HCT116 (cell line): ENCODE results near the gene RAI2. TPM values are rescaled to one million over a fixed set of nuclear protein-coding genes. Genes with fewer than 3 reads are reported as not detected.

ENCODE experiments used
- ATAC-seq: fragments of 200-7000 bp; cut with Tn5 transposase; 2 replicates; pipeline ENCODE4 v1.9.1; 2020; ENCODE audit warnings: mild to moderate bottlenecking, moderate library complexity
- BruUV-seq: library from RNA; stranded (reverse); fragments of 400-500 nt; replicated peaks from 2 replicates; lab custom pipeline; 2021; lab: Mats Ljungman, UMichigan
- CTCF ChIA-PET: fragments of 300-600 bp; sonication (Branson Sonifier 250); formaldehyde crosslinking; loops from one replicate; lab custom pipeline; 2021; ENCODE audit warnings: antibody characterized with exemption; lab: Charles Lee
- POLR2A ChIA-PET: fragments of 300-600, 350-600 bp; sonication (Branson Sonifier 250); formaldehyde crosslinking; loops from one replicate; lab custom pipeline; 2021; ENCODE audit warnings: antibody characterized with exemption; lab: Charles Lee
- RAD21 ChIA-PET, 2 experiments: fragments of 300-600 bp; sonication (Branson Sonifier 250); formaldehyde crosslinking; loops; one replicate each; lab custom pipeline; 2023; ENCODE audit warnings: low total read pairs in 2 of 2; ENCODE audit not compliant: uncharacterized antibody in 2 of 2, unreplicated experiment in 2 of 2, low non-redundant PET in 1 of 2; lab: Charles Lee
- DNase-seq: peaks from one replicate; pipeline ENCODE4 v3.0.0-alpha.2; 2010; ENCODE audit warnings: low read depth, low spot score
- H2AFZ ChIP-seq: fragments of 200-600 bp; shearing (Covaris generic), sonication (generic); 2 replicates; pipeline ENCODE4 v1.6.1; 2017; ENCODE audit warnings: low read depth, mixed run types, mixed read lengths, antibody characterized with exemption, low read length; ENCODE audit not compliant: poor library complexity, severe bottlenecking
- H3K27ac ChIP-seq: 2 replicates; pipeline ENCODE4 v1.5.1; 2012; ENCODE audit warnings: low read depth, low read length
- H3K27me3 ChIP-seq: fragments of 200-600 bp; sonication (generic); 2 replicates; pipeline ENCODE4 v1.6.1; 2016; ENCODE audit warnings: mixed run types, low read length, mixed read lengths; ENCODE audit not compliant: insufficient read depth
- H3K36me3 ChIP-seq, 2 experiments: fragments of 200-500 bp in 1 of 2; fragments of 200-600 bp in 1 of 2; sonication (Bioruptor generic) in 1 of 2; sonication (generic) in 1 of 2; 2 replicates each; pipeline versions ENCODE4 v1.5.1 to v1.6.1; 2014 to 2016; ENCODE audit warnings: low read length in 2 of 2, inconsistent platforms in 1 of 2, mixed read lengths in 1 of 2, mixed run types in 1 of 2; ENCODE audit not compliant: insufficient read depth in 2 of 2, control insufficient read depth in 1 of 2
- H3K4me1 ChIP-seq, 2 experiments: fragments of 200-600 bp in 1 of 2; sonication (generic) in 1 of 2; 2 replicates each; pipeline versions ENCODE4 v1.5.1 to v1.6.1; 2012 to 2017; ENCODE audit warnings: low read length in 2 of 2, inconsistent platforms in 1 of 2, mild to moderate bottlenecking in 1 of 2, mixed read lengths in 1 of 2, mixed run types in 1 of 2, moderate library complexity in 1 of 2; ENCODE audit not compliant: insufficient read depth in 2 of 2, control insufficient read depth in 1 of 2
- H3K4me2 ChIP-seq: fragments of 200-600 bp; sonication (generic); 2 replicates; pipeline ENCODE4 v1.6.1; 2017; ENCODE audit warnings: mixed run types, low read length, mixed read lengths
- H3K4me3 ChIP-seq, 2 experiments: fragments of 200-600 bp in 1 of 2; sonication (generic) in 1 of 2; replicated peaks in 1 of 2; 2 replicates each; pipeline ENCODE4 v1.5.1; 2011 to 2016; ENCODE audit warnings: low read length in 2 of 2, control low read depth in 1 of 2, low read depth in 1 of 2, mild to moderate bottlenecking in 1 of 2, mixed read lengths in 1 of 2, mixed run types in 1 of 2
- H3K79me2 ChIP-seq: fragments of 200-600 bp; sonication (generic); 2 replicates; pipeline ENCODE4 v1.6.1; 2017; ENCODE audit warnings: mild to moderate bottlenecking, mixed run types, low read length, moderate library complexity, mixed read lengths; ENCODE audit not compliant: insufficient read depth
- H3K9ac ChIP-seq: fragments of 200-600 bp; sonication (generic); 2 replicates; pipeline ENCODE4 v1.6.1; 2016; ENCODE audit warnings: low read length, mixed read lengths
- H3K9me2 ChIP-seq: fragments of 200-600 bp; sonication (generic), shearing (Covaris generic); 2 replicates; pipeline ENCODE4 v1.6.1; 2017; ENCODE audit warnings: mixed run types, mild to moderate bottlenecking, moderate library complexity; ENCODE audit not compliant: insufficient read depth
- H3K9me3 ChIP-seq, 2 experiments: fragments of 200-500 bp in 1 of 2; fragments of 200-600 bp in 1 of 2; sonication (Bioruptor generic) in 1 of 2; sonication (generic) in 1 of 2; 2 replicates each; pipeline ENCODE4 v1.6.1; 2014 to 2017; ENCODE audit warnings: low read length in 2 of 2, mixed read lengths in 2 of 2, inconsistent platforms in 1 of 2, low read depth in 1 of 2, mild to moderate bottlenecking in 1 of 2, mixed run types in 1 of 2, moderate library complexity in 1 of 2; ENCODE audit not compliant: control insufficient read depth in 1 of 2, insufficient read depth in 1 of 2
- H4K20me1 ChIP-seq: fragments of 200-600 bp; sonication (generic), shearing (Covaris generic); 2 replicates; pipeline ENCODE4 v1.6.1; 2017; ENCODE audit warnings: mixed run types, mild to moderate bottlenecking, moderate library complexity; ENCODE audit not compliant: insufficient read depth
- CEBPB ChIP-seq: IDR thresholded peaks from 2 replicates; pipeline ENCODE4 v1.6.1; 2012; ENCODE audit warnings: low read depth
- ELF1 ChIP-seq: IDR thresholded peaks from 2 replicates; pipeline ENCODE4 v1.6.1; 2012; ENCODE audit warnings: low read depth, borderline replicate concordance
- EZH2 ChIP-seq: fragments of 200-600 bp; sonication (generic); IDR thresholded peaks from 2 replicates; pipeline ENCODE4 v1.6.1; 2017; ENCODE audit warnings: antibody characterized with exemption, mixed run types
- JUND ChIP-seq: IDR thresholded peaks from 2 replicates; pipeline ENCODE4 v1.6.1; 2012
- POLR2AphosphoS5 ChIP-seq: IDR thresholded peaks from 2 replicates; pipeline ENCODE4 v1.6.1; 2011; ENCODE audit warnings: mild to moderate bottlenecking, low read depth, low read length, moderate library complexity
- SP1 ChIP-seq: IDR thresholded peaks from 2 replicates; pipeline ENCODE4 v1.6.1; 2012; ENCODE audit warnings: low read depth
- ZFX ChIP-seq: fragments of 450-650 bp; IDR thresholded peaks from 2 replicates; pipeline ENCODE4 v1.6.1; 2017
- intact Hi-C: fragments of 100-400 bp; cut with micrococcal nuclease; formaldehyde crosslinking; loops from 2 replicates; pipeline ENCODE4 v1.10.0; 2022
- total RNA-seq: library from RNA; stranded (reverse); gene quantifications from one replicate; pipeline ENCODE4 v1.2.1, GENCODE V29; 2021; ENCODE audit not compliant: unreplicated experiment
- TF ChIP-seq, protein P1 (sequence below), 3 experiments: fragments of 200-600 bp in 1 of 3; sonication (generic) in 1 of 3; IDR thresholded peaks in 2 of 3; conservative IDR thresholded peaks in 1 of 3; 2 replicates each; pipeline ENCODE4 v1.5.1; 2012 to 2017; ENCODE audit warnings: low read depth in 2 of 3, low read length in 2 of 3, antibody characterized with exemption in 1 of 3, borderline replicate concordance in 1 of 3, control low read depth in 1 of 3, mild to moderate bottlenecking in 1 of 3, mixed read lengths in 1 of 3, mixed run types in 1 of 3, moderate library complexity in 1 of 3; ENCODE audit not compliant: insufficient read depth in 1 of 3
- TF ChIP-seq, protein P2 (sequence below): IDR thresholded peaks from 2 replicates; pipeline ENCODE4 v1.6.1; 2012
- TF ChIP-seq, protein P3 (sequence below): IDR thresholded peaks from 2 replicates; pipeline ENCODE4 v1.6.1; 2011; ENCODE audit warnings: mild to moderate bottlenecking, low read length, moderate library complexity; ENCODE audit not compliant: insufficient replicate concordance; ENCODE audit errors: extremely low read depth
- TF ChIP-seq, protein P4 (sequence below): IDR thresholded peaks from 2 replicates; pipeline ENCODE4 v1.6.1; 2012

Gene RAI2
- total RNA-seq, 1 experiment from 2014 or later = not detected

DNA sequence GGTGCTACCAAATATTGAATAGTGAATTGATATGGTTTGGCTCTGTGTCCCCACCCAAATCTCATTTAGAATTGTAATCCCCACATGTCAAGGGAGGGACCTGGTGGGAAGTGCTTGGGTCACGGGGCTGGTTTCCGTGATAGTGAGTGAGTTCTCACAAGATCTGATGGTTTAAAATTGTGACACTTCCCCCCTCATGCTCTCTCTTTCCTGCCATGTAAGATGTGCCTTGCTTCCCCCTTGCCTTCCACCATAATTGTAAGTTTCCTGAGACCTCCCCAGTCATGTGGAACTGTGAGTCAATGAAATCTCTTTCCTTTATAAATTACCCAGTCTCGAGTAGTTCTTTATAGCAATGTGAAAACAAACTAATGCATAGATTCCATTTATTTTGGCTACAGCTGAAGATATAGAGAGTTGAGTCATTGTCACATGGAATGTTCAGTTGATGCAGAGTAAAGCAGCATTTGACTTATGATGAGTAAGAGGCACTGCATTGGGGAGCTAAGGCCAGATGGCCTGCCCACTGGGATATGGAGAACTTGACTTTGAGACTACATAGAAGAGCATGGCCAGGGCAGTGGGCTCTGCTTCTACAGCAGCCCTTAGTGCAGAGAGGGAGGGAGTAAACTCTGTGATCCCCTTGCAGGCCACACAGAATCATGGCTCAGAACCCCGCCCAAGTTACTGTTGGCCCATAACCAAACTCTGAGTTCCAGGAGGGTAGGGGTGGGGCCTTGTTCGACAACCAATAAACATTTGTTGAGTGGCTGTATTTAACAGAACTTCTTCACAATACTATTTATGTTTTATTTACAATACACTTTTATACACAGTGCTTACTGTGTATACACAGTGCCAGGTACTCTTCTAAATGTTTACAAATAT lies 34.2 kb downstream of the RAI2 start:
- no TSS peak for BruUV-seq
- Histone ChIP-seq H3K9me3 (no peaks in the 10 kb centered on the region), H3K36me3 (no peaks in the 10 kb centered on the region), H2AFZ (no peak overlapping the region), H3K4me2 (no peak overlapping the region), H3K4me1 (no peaks in the 10 kb centered on the region), H3K79me2 (no peaks in the 10 kb centered on the region), H3K27ac (no peak overlapping the region), H4K20me1 (no peaks in the 10 kb centered on the region), H3K4me3 (no peak overlapping the region), H3K9ac (no peak overlapping the region), H3K27me3 (peaks cover 3% of the 10 kb centered on the region; the same call in 1 of the 2 replicates), H3K9me2 (no peaks in the 10 kb centered on the region)
- intact Hi-C loops = no loop called here
- no peak for ATAC-seq
- RAD21 ChIA-PET = no interaction called here
- CTCF ChIA-PET = no interaction called here
- POLR2A ChIA-PET = no interaction called here
- no peak for DNase-seq
- no peak for TF ChIP-seq ZFX
- no peak for TF ChIP-seq CEBPB
- TF ChIP-seq, protein P1, sequence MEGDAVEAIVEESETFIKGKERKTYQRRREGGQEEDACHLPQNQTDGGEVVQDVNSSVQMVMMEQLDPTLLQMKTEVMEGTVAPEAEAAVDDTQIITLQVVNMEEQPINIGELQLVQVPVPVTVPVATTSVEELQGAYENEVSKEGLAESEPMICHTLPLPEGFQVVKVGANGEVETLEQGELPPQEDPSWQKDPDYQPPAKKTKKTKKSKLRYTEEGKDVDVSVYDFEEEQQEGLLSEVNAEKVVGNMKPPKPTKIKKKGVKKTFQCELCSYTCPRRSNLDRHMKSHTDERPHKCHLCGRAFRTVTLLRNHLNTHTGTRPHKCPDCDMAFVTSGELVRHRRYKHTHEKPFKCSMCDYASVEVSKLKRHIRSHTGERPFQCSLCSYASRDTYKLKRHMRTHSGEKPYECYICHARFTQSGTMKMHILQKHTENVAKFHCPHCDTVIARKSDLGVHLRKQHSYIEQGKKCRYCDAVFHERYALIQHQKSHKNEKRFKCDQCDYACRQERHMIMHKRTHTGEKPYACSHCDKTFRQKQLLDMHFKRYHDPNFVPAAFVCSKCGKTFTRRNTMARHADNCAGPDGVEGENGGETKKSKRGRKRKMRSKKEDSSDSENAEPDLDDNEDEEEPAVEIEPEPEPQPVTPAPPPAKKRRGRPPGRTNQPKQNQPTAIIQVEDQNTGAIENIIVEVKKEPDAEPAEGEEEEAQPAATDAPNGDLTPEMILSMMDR (IDR thresholded peaks at IDR 0.05 in 2 of 3, conservative IDR thresholded peaks at IDR 0.05 in 1 of 3; ENCODE audit: borderline replicate concordance in 1 of 3, insufficient read depth in 1 of 3, low read depth in 2 of 3, low read length in 2 of 3) = no peak
- no peak for TF ChIP-seq ELF1
- no peak for TF ChIP-seq EZH2
- TF ChIP-seq, all 23 proteins: peak for 0

DNA sequence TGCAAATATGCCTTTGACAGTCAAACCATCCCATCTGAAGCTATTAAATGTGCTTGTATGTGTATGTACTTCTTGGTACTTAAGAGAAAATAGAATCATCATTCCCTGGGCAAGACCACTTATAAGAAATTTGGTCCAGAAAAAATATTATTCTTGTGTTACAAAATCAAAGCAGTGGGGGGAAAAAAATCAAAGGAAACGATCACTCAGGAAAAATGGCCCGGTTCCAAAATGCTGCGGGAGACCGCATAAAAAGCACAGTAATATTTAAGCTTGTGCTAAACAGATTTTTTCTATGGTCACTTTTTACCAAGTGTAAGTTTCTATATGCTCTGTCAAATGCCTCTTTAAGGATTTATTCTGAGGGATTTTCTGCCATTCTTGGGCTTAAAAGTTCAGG lies 36.1 kb downstream of the RAI2 start:
- no peaks in the 10 kb centered on the region for H3K36me3 ChIP-seq
- ATAC-seq (no peak), DNase-seq (no peak)
- ChIA-PET RAD21 (no interaction called here), CTCF (no interaction called here), POLR2A (no interaction called here)
- H3K4me3 ChIP-seq = no peak overlapping the region
- H3K27me3 ChIP-seq = 0 out of 2 replicates have a peak, but pooled peaks cover 2% of the 10 kb centered on the region
- intact Hi-C loops = no loop called here
- H3K79me2 ChIP-seq = no peaks in the 10 kb centered on the region
- no peak overlapping the region for H2AFZ ChIP-seq
- no peak overlapping the region for H3K4me2 ChIP-seq
- no peaks in the 10 kb centered on the region for H4K20me1 ChIP-seq
- no peaks in the 10 kb centered on the region for H3K9me3 ChIP-seq
- H3K9ac ChIP-seq = no peak overlapping the region
- no TSS peak for BruUV-seq
- H3K9me2 ChIP-seq = no peaks in the 10 kb centered on the region
- H3K27ac ChIP-seq = no peak overlapping the region
- no peaks in the 10 kb centered on the region for H3K4me1 ChIP-seq
- TF ChIP-seq POLR2AphosphoS5 (no peak), ELF1 (no peak), SP1 (no peak), ZFX (no peak), JUND (no peak)
- TF ChIP-seq, protein P2, sequence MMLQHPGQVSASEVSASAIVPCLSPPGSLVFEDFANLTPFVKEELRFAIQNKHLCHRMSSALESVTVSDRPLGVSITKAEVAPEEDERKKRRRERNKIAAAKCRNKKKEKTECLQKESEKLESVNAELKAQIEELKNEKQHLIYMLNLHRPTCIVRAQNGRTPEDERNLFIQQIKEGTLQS = no peak
- TF ChIP-seq, protein P3, sequence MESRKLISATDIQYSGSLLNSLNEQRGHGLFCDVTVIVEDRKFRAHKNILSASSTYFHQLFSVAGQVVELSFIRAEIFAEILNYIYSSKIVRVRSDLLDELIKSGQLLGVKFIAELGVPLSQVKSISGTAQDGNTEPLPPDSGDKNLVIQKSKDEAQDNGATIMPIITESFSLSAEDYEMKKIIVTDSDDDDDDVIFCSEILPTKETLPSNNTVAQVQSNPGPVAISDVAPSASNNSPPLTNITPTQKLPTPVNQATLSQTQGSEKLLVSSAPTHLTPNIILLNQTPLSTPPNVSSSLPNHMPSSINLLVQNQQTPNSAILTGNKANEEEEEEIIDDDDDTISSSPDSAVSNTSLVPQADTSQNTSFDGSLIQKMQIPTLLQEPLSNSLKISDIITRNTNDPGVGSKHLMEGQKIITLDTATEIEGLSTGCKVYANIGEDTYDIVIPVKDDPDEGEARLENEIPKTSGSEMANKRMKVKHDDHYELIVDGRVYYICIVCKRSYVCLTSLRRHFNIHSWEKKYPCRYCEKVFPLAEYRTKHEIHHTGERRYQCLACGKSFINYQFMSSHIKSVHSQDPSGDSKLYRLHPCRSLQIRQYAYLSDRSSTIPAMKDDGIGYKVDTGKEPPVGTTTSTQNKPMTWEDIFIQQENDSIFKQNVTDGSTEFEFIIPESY = no peak
- TF ChIP-seq, protein P1 (IDR thresholded peaks at IDR 0.05 in 2 of 3, conservative IDR thresholded peaks at IDR 0.05 in 1 of 3; ENCODE audit: borderline replicate concordance in 1 of 3, insufficient read depth in 1 of 3, low read depth in 2 of 3, low read length in 2 of 3) = no peak
- TF ChIP-seq, protein P4, sequence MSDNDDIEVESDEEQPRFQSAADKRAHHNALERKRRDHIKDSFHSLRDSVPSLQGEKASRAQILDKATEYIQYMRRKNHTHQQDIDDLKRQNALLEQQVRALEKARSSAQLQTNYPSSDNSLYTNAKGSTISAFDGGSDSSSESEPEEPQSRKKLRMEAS = no peak
